Prostate gland (tissue), 2 donors: ENCODE results near the gene GNE.
"Not testable (repeated sequence)": the region's sequence is repeated elsewhere in the genome, so short reads cannot be mapped to it uniquely, and the experiment has no call there.

Source experiments
- POLR2AphosphoS5 ChIP-seq: sonication (generic); formaldehyde crosslinking; IDR thresholded peaks from one replicate; pipeline ENCODE4 v1.6.1; 2017; ENCODE audit warnings: antibody characterized with exemption
- TF ChIP-seq, protein P1 (sequence below), 4 experiments: fragments of 200-600 bp in 2 of 4; fragments of 450-650 bp in 2 of 4; sonication (generic) in 2 of 4; IDR thresholded peaks; 1 replicate in 3 of 4; 2 replicates in 1 of 4; pipeline ENCODE4 v1.5.1; 2016 to 2019; ENCODE audit warnings: antibody characterized with exemption in 4 of 4, mild to moderate bottlenecking in 2 of 4, moderate library complexity in 2 of 4

- TF ChIP-seq, protein P1, sequence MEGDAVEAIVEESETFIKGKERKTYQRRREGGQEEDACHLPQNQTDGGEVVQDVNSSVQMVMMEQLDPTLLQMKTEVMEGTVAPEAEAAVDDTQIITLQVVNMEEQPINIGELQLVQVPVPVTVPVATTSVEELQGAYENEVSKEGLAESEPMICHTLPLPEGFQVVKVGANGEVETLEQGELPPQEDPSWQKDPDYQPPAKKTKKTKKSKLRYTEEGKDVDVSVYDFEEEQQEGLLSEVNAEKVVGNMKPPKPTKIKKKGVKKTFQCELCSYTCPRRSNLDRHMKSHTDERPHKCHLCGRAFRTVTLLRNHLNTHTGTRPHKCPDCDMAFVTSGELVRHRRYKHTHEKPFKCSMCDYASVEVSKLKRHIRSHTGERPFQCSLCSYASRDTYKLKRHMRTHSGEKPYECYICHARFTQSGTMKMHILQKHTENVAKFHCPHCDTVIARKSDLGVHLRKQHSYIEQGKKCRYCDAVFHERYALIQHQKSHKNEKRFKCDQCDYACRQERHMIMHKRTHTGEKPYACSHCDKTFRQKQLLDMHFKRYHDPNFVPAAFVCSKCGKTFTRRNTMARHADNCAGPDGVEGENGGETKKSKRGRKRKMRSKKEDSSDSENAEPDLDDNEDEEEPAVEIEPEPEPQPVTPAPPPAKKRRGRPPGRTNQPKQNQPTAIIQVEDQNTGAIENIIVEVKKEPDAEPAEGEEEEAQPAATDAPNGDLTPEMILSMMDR (IDR thresholded peaks at IDR 0.05), result not testable (repeated sequence)
- not testable (repeated sequence) for TF ChIP-seq POLR2AphosphoS5
Observed at GRCh38 chr9:36294996-36295395, 36.7 kb upstream of the GNE start.
